HG02763 (cell line): ENCODE measurements around the gene PPM1H.

Experiments
- ATAC-seq: cut with Tn5 transposase; IDR thresholded peaks from one replicate; pipeline ENCODE4 v1.9.1; 2021; ENCODE audit warnings: mild to moderate bottlenecking, moderate library complexity; ENCODE audit not compliant: unreplicated experiment

Gene PPM1H

DNA sequence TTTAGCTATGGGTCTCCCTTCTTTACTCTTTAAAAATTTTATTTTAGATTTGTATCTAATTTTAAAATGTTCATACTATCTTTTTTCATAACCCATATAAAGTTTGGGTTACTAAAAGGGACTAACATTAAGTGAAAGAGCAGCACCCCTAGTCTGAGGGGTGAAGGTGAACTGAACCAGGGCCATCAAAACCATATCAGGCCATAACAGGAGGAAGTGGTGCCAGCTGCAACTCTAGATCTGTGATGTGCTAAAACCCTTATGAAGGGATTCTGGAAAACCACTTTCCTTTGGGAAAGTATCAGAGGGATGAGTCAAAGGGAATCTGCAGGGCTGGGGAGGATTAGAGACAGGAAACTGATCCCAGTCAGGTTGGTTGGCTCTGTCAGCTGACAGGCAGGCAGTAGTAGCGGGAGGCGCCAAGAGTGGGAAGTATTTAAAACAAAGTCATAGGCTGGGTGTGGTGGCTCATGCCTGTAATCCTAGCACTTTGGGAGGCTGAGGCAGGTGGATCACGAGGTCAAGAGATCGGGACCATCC lies 162.5 kb downstream of the PPM1H start:
- no peak for ATAC-seq

DNA sequence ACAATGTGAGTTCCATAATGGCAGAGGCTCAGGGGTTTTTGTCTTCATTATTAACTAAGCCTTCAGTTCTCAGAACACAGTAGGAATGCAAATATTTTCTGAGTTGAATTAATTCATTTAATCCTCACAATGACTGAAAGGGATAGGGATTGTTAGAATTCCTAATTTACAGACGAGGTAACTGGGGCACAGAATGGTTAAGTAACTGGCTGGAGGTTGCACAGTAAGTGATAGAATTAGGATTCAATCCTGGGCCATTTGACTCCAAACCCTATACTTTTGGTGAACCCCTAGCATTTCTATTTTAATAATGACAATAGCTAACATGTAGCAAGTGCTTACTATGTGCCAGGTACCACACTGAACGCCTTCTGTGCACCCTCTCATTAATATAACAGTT lies 163.1 kb downstream of the PPM1H start:
- no peak for ATAC-seq

- ATAC-seq = no peak
Measured at GRCh38 chr12:62770381-62770780, 164.6 kb downstream of the PPM1H start.

GRCh38 chr12:62769076-62769619 lies 165.8 kb downstream of the PPM1H start:
- no peak for ATAC-seq

DNA sequence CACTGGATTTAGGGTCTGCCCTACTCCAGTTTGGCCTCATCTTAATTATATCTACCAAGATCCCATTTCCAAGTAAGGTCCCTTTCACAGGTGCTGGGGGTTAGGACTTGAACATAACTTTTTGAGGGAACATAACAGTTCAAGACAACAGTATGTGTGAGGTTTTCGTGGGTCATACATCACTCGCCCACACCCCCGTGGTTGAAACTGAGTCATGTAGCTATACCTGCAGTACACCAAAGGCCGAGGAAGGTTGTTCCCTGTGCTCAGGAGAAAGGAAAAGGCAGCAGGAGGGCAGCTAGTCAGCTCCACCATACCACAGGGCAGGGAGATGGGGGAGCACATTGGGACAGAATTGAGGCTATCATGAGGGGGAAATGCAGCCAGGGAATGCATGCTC lies 167.0 kb downstream of the PPM1H start:
- no peak for ATAC-seq

DNA sequence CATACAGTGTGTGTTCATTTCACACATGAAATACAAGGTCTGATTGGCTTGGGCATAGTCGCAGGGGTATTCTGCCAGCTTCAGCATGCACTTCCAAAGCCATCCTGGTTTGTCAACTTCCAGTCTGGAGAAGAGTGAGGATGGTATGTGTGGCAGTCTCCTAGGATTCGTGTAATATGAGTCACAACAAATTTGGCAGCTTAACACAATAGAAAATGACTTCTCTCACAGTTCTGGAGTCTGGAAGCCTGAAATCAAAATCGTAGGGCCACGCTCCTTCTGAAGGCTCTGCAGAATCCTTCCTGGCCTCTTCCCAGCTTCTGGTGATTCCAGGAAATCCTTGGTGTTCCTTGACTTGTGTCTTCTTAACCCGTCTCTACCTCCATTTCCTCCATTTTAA lies 167.5 kb downstream of the PPM1H start:
- no peak for ATAC-seq

DNA sequence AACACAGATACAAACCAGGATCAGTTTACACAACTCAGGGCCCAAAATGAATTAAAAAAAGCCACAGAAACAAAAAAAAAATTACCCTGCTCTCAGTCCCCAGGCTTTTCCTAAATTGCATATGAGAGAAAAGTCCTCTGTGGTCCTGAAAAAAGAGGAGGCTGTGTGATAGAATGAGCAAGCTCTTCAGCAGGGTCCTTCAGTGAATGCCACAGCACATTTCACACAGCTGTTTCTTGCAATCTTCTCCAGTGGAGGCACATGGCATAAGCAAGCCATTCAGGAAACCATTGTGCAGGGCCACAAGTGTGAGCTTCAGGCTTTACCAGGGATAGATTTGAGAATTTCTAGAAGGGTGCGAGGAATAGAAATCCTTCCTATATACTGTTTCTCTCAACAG lies 168.5 kb downstream of the PPM1H start:
- no peak for ATAC-seq

GRCh38 chr12:62763861-62764645 lies 170.9 kb downstream of the PPM1H start:
- ATAC-seq = no peak

GRCh38 chr12:62763312-62763711 lies 171.6 kb downstream of the PPM1H start:
- no peak for ATAC-seq

DNA sequence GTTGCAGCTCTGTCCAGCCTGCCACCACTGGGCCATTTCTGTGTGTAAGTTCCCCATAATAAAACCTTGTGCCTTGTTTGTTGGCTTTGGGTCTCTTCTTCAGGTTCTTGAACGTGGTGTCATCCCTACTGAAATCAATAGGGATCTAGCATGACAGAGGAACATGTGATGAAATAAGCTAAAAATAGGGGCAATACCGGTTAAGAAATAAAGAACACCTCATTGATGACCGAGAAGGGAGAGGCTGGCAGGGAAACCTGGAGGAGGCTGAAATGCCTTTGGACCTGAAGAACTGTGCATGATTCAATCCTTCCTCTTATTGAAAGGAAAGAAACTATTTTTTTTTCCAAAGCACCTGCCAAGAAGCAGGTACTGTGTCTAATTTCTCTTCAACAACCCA lies 172.3 kb downstream of the PPM1H start:
- ATAC-seq = no peak

GRCh38 chr12:62761658-62762057 lies 173.3 kb downstream of the PPM1H start:
- ATAC-seq = no peak

GRCh38 chr12:62760779-62761178 lies 174.2 kb downstream of the PPM1H start:
- ATAC-seq = peak; percentile 97

GRCh38 chr12:62760341-62760740 lies 174.6 kb downstream of the PPM1H start:
- peak; percentile 32 for ATAC-seq

DNA sequence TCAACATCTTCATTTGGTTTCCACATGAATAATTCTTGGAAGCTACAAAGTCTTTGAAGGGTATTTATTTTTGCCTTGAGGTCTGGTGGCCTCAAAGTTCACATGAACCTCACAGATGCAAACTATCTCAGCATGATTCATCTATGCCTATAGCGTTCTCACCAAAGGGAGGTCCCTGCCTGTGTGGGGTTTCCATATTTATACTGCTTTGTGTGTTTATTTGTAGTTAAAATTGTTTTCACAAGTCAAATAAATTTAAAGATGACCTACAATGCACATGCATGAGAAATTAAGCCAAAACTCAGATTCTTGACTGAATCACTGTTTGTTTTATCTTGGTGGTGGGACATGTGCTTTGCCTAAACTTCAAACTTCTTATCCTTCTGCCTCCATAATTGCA lies 176.7 kb downstream of the PPM1H start:
- no peak for ATAC-seq

DNA sequence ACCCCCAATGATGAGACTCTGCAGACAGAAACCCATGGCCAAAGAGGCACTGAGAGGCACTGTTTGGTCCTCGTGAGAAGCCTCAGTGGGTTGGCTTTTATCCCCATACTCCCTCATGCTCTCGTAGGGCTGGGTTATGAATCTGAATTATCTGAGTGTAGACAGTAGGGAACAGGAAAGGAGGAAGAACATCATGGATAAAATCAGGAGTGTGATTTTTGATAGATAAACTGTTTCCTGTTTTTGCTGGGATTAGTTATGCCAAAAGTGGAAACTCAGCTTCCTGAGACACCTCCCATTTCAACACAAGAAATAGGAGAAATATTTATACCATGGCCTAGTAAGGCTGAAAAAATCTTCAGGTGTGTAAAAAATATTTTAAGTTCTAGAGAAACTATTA lies 177.9 kb downstream of the PPM1H start:
- ATAC-seq = no peak

GRCh38 chr12:62754706-62755105 lies 180.2 kb downstream of the PPM1H start:
- no peak for ATAC-seq

DNA sequence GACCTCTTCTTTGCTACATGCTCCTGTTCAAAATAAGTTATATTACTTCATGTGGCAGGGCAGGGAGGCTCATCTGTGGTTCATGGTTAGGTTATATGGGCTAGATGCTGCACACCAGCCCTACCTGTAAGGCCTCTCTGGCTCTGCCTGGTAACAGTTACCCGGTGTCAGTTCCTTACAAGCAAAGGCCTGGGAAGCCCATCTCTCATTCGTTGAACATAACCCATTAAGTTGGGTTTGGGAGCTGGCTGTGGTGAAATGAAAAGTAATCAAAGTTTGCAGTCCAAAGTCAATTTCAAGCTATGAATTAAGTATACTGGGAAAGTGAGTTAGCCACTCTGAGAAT lies 183.2 kb downstream of the PPM1H start:
- ATAC-seq = no peak

DNA sequence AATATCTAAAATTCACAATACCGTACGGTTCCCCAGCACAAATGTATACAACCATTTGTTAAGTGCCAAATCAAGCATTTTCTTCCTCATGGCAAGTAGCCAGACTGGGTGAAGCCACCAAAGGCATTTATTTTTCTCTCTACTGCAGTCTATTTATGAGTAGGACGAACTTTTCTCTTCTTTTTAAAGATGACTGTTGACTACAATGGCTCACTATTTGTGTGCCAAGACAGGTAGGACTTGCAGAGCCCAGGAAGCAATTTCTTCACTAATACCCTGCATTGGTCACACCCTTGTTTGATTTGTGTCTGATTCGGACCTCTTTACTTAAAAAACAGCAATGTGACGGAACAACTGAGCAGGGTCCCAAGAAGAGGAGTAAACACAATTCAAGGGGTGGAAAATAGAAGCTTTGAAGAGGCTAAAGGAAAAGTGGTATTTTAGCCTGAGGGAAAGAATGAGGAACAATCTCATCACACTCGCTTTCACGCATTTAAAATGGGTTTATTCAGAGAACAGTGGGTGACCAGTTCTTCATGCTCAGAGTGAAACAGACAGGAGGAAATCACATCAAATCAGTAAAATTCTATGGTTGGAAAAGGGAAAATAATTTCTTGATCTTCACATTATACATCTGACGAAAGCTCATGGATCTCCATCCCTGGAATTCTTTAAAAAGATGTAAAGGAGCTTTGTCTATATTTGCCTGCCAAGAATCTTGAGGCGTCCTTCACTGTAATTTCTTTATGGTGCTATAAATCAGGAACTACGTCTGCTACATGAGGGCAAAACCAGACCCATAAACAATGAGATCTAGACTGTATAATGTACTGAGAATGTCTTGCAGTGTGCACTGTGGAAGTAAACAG lies 183.8 kb downstream of the PPM1H start:
- ATAC-seq = no peak

DNA sequence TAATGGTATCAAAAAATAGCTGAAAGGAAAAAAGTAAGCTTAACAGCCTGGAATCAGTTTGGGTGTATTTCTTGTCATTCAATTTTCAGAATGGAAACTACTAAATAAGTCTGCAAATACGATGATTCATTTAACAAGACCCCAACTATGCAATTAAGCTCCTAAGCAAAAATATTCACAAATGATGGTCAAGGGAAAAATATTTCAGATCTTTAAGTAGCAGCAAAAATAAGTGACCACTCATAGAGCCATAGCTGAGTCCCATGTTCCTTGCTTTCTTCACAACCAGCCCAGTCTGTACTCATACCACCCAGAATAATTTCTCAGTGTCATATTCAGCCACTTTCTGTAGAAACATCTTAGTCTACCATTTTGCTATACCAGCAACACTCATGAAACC lies 185.4 kb downstream of the PPM1H start:
- ATAC-seq = no peak

GRCh38 chr12:62748941-62749468 lies 185.9 kb downstream of the PPM1H start:
- ATAC-seq = no peak

GRCh38 chr12:62744551-62744950 lies 190.4 kb downstream of the PPM1H start:
- no peak for ATAC-seq
